NCI-H1694 (cell line): ENCODE measurements around the gene MPIG6B.

Source experiments
- DNase-seq: peaks from one replicate; lab custom pipeline; 2025; lab: John Stamatoyannopoulos, UW

MPIG6B gene, protein sequence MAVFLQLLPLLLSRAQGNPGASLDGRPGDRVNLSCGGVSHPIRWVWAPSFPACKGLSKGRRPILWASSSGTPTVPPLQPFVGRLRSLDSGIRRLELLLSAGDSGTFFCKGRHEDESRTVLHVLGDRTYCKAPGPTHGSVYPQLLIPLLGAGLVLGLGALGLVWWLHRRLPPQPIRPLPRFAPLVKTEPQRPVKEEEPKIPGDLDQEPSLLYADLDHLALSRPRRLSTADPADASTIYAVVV

GRCh38 chr6:31723245-31723979, at the start of gene MPIG6B:
Gene MPIG6B (plus strand): TSS chr6:31723373. CDS start chr6:31723384, 11 bp downstream.
- no peak for DNase-seq

- no peak for DNase-seq
These were observed 46.8 kb upstream of the MPIG6B start for GRCh38 chr6:31676322-31676903.

GRCh38 chr6:31676904-31677303, 46.3 kb upstream of the MPIG6B start:
- no peak for DNase-seq

DNA sequence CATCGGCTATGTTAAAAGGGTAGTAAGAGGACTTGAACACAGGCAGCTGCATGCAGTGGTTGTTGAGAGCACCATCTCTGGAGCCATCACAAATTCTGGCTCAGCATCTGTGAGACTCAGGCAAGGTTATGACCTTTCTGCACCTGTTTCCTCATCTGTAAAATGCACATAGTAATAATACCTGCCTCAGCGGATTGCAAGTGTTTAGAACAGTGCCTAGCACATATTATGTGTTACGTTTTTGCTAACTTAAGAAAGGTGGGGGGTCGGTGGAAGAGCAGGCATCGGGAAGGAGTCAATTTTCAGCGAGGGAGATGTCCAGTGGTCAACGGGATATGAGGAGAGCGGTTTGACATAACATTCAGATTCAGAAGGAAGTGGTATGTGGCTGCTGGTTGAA, 45.2 kb upstream of the MPIG6B start:
- no peak for DNase-seq

DNA sequence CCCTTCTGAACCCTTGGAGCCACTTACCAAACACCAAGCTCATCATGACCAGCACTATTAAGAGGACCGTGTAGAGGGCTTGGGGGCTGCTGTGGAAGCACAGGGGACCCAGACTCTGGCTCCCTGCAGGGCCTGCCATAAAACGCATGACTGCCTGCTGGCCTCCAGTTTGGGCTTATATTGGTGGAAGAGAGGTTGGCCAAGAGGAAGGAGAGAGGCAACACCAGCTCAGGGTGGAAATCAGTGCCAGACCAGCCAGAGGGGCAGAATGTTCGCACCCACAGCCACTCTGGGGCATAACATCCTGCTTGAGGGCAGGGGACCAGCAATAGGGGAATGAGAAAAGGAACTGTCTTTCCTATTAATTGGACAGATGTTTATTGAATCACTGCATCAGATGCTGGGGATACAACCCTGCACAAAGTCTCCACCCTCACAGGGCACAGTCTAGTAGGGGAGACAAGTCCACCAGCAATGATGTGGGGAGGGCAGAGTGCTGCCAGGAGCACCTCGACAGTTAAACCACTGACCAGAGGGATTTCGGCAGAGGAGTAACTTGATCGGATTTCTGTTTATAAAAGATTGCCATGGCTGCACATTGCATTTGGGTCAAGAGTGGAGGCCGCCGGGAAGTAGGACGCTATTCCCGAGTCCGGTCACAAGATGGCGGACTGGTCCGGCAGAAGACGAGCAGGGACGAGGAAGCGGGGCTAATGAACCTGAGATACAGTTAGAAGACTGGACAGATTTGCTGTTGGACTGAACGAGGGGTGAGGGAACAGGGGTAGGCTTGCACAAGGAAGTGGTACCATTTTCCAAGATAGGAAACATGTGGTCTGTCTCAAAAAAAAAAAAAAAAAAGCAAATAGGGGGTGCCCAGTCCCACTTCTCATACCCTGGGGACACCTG, 42.7 kb upstream of the MPIG6B start, which contains the start of gene LY6G5C:
Gene LY6G5C, minus strand, starts transcription at position 842 of the 909 bp plus-strand sequence. Its CDS starts 694 bp downstream, at position 148.
- peak; percentile 25 for DNase-seq

GRCh38 chr6:31681135-31681671, 42.0 kb upstream of the MPIG6B start:
- no peak for DNase-seq

DNA sequence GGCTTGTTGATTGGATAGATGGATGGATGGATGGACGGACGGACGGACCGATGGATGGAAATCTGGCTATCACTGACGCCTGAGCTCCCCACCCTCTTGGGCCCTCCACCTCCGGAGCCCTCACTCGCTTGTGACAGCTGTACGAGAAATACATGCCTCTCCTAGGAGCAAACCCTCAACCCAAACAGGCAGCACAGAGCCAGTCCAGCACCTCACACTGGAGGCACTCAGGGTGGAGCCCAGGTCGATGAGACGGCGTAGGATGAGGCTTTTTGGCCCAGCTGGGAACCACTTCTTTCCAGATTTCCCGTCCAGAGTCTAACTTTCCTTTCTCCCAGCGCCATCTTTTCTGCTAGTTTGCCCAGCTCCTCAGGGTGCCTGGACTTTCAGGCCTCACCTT, 39.6 kb upstream of the MPIG6B start:
- DNase-seq: no peak

DNA sequence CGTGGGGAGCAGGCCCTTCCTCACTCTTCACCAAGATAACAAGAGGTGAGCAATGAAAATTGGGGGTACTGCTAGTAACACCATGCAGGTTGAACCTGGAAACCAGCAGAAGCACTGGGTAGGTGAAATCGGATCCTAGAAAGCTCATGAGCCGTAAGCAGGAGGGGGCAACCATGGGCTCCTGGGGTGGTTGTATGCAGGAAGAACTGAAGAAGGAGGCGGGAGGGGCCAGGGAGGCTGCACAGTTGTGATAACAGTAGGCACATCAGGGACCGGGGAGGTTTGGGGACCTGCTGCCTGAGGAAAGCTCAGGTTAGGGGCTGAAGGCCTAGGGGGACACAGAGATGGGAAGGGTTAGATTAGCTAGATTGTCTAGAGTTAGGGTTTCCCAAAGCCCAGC, 36.7 kb upstream of the MPIG6B start:
- no peak for DNase-seq

- DNase-seq: no peak
These were observed 35.9 kb upstream of the MPIG6B start for GRCh38 chr6:31687321-31687720.

DNA sequence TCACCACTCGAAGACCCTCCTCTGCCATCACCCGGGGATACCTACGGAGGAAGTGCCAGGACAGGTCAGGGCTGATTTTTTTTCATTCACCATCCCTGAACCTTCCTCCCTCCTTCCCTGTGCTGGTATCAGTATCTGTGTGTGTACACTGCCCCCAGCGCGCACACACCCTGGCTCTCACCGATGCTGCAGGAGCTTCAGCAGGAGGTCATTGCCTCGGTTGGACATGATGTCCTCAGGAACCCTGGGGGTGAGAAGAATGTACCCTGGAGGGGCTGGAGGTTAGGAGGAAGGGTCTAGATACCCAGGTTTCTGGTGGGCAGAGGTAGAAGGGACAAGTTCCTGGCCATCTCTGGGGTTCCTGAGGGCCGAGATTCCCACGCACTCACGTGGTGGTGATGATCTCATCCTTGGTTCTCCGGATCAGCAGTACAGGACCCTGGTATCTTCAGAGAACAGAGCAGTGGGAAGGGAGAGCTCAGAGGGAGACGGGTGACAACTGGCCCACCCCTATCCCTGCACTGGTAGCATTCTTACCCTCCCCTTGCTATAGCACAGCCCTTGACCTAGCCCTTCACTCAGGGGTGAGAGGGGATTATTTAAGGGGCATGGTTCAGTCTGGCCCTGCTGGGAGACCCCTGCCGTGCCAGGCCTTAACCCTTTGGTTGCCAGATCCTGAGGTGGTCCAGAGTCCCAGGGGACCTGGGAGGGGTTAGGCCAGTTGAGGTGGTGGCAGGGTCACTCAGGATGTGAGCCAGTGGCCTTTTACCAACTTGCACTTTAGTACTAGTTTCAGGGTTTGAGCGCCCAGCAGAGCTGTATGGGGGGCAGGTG, 35.1 kb upstream of the MPIG6B start:
- no peak for DNase-seq

GRCh38 chr6:31689249-31690110, 33.7 kb upstream of the MPIG6B start:
- DNase-seq: no peak

- DNase-seq: no peak
These were observed 32.7 kb upstream of the MPIG6B start for GRCh38 chr6:31690231-31691077.

GRCh38 chr6:31691078-31691463, 32.1 kb upstream of the MPIG6B start:
- DNase-seq: no peak

- DNase-seq: no peak
These were observed 31.5 kb upstream of the MPIG6B start for GRCh38 chr6:31691564-31692108.

GRCh38 chr6:31692353-31692752, 30.8 kb upstream of the MPIG6B start:
- DNase-seq: no peak

- DNase-seq: no peak
These were observed 30.3 kb upstream of the MPIG6B start for GRCh38 chr6:31692886-31693285.

GRCh38 chr6:31693535-31693934, 29.6 kb upstream of the MPIG6B start:
- DNase-seq: no peak

- DNase-seq: no peak
These were observed 25.6 kb upstream of the MPIG6B start for GRCh38 chr6:31697555-31697954.
